Body of pancreas (tissue), 4 donors: ENCODE measurements around the gene ZNF527. TPM values are rescaled to one million over a fixed set of nuclear protein-coding genes. Genes with fewer than 3 reads are reported as not detected.

Source experiments
- ATAC-seq: fragments of 150-250 bp; one replicate; pipeline ENCODE4 v1.9.1; 2016
- DNase-seq, 4 donors: peaks; one replicate each; pipeline ENCODE4 v3.0.0-alpha.2; 2019
- H3K27ac ChIP-seq, 4 donors: fragments of 200-600 bp; sonication (generic); 1 replicate in 3 of 4; 2 replicates in 1 of 4; pipeline versions ENCODE4 v1.5.1 to v1.6.1; 2016 to 2019; ENCODE audit warnings: mild to moderate bottlenecking in 1 of 4, mixed read lengths in 1 of 4, moderate library complexity in 1 of 4
- H3K27me3 ChIP-seq, 2 donors: fragments of 200-600 bp; sonication (generic); one replicate each; pipeline ENCODE4 v1.6.0; 2016; ENCODE audit warnings: mild to moderate bottlenecking in 1 of 2
- H3K36me3 ChIP-seq, 2 donors: fragments of 200-600 bp; sonication (generic); replicated peaks in 1 of 2; 2 replicates each; pipeline ENCODE4 v1.5.1; 2016; ENCODE audit warnings: low read depth in 2 of 2; ENCODE audit not compliant: insufficient read depth in 1 of 2
- H3K4me1 ChIP-seq: fragments of 200-600 bp; sonication (generic); one replicate; pipeline ENCODE4 v1.6.0; 2016
- H3K4me3 ChIP-seq, 2 donors: fragments of 200-600 bp; sonication (generic); 1 replicate in 1 of 2; 2 replicates in 1 of 2; pipeline ENCODE4 v1.5.1; 2016 to 2019
- H3K9me3 ChIP-seq, 3 donors: fragments of 200-600 bp; sonication (generic); 1 replicate in 2 of 3; 2 replicates in 1 of 3; pipeline ENCODE4 v1.5.1; 2016
- CTCF ChIP-seq, 7 experiments: fragments of 450-650 bp in 4 of 7; fragments of 200-600 bp in 3 of 7; sonication (generic) in 3 of 7; IDR thresholded peaks; one replicate each; pipeline ENCODE4 v1.5.1; 2016 to 2019; ENCODE audit warnings: antibody characterized with exemption in 7 of 7
- POLR2A ChIP-seq, 3 donors: fragments of 450-650 bp; IDR thresholded peaks; one replicate each; pipeline ENCODE4 v1.6.1; 2016; ENCODE audit warnings: antibody characterized with exemption in 3 of 3, mild to moderate bottlenecking in 2 of 3
- WGBS, 2 donors: methylation state at CpG; one replicate each; pipeline ENCODE4 v1.1.5; 2017; 5-methylcytosine and 5-hydroxymethylcytosine counted together
- intact Hi-C: fragments of 100-400 bp; cut with DNase I; formaldehyde crosslinking; loops from one replicate; pipeline ENCODE4 v1.15.1; 2023
- total RNA-seq, 2 donors: library from RNA; depleted of rRNA; stranded (reverse); fragments of >200 nt; gene quantifications; one replicate each; pipeline ENCODE4 v1.1.0, GENCODE V29; 2016

The ZNF527 gene
- total RNA-seq, 2 donors from 2014 or later: 5.9 to 7.3 TPM

GRCh38 chr19:37413313-37414084, 42.6 kb downstream of the ZNF527 start:
- no peak overlapping the region for H3K27ac ChIP-seq
- H3K27me3 ChIP-seq: no peaks in the 10 kb centered on the region
- no peak overlapping the region for H3K4me3 ChIP-seq
- H3K36me3 ChIP-seq: no peaks in the 10 kb centered on the region
- DNase-seq (no peak), ATAC-seq (no peak)
- peaks cover 0 to 61% (median 10%) of the 10 kb centered on the region in 3 donors for H3K9me3 ChIP-seq
- TF ChIP-seq POLR2A (IDR thresholded peaks at IDR 0.05): no peak
- no peak for TF ChIP-seq CTCF (IDR thresholded peaks at IDR 0.05)
- H3K4me1 ChIP-seq: no peaks in the 10 kb centered on the region
- intact Hi-C loops: no loop called here
- 87 to 93% methylated on average over 1 of the region's 1 CpG for WGBS, 2 donors

Other genes with a start within 250 kb of the ZNF527 start
- gene ZNF585A, start 198.4 kb upstream of the ZNF527 start, total RNA-seq: 1 to 10 TPM in 1 of 2 donors, under 1 TPM in 1; 0.99 to 9.9 TPM
- gene ZNF585B, start 160.6 kb upstream of the ZNF527 start, total RNA-seq: 10 to 100 TPM in 1 of 2 donors, 1 to 10 TPM in 1; 4.0 to 10.6 TPM
- 1 to 10 TPM; 3.6 to 6.3 TPM for gene ZNF383, start 152.9 kb upstream of the ZNF527 start, total RNA-seq
- gene ZNF569, start 96.3 kb downstream of the ZNF527 start, total RNA-seq: 1 to 10 TPM; 1.3 to 2.3 TPM
- 1 to 10 TPM in 1 of 2 donors, under 1 TPM in 1; 0.99 to 2.9 TPM for gene ZNF570, start 98.3 kb downstream of the ZNF527 start, total RNA-seq
- 1 to 10 TPM in 1 of 2 donors, under 1 TPM in 1; 0.99 to 5.7 TPM for gene ZNF793, start 135.8 kb downstream of the ZNF527 start, total RNA-seq
- gene ZNF571, start 223.7 kb downstream of the ZNF527 start, total RNA-seq: 1 to 10 TPM; 1.6 to 2.6 TPM
- 1 to 10 TPM; 2.6 to 6.5 TPM for gene ZNF540, start 223.8 kb downstream of the ZNF527 start, total RNA-seq